ENCODE measurements around the gene CENPVL1.

Gene CENPVL1

DNA sequence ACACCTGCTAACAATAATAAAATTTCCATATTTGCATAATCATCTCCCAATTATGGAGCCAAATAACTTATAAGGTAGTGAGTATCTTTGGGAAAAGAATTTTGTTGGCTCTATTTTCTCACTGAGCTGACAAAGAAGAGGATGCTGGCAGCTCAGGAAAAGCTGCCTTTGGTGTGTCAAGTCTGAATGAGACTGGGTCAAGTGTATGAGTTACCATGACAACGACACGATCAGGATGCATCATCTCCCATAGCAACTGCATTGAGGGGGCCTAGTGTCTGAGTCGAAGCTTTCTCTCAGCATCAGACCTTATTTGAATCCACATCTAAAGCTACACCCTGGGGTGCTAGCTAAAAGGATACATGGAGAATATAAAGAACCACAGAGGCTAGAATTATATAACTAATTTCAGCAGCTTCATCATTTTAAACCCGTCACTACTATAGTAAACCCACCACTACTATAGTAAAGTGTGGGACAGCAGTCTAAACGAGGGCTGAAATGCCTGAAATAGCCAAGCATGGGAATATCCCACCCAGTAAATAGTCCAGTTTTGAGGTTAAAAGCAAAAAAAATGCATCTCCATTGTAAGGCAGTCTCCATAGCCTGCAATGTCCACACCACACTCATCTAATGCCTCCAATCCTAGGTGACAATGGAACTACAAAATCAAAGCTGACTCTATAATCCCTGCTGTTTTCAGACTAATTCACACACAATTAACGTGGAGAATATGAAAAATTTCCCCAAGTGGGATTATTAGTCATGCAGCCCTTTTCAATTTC is 48.9 kb downstream of the CENPVL1 start:
- H3K4me1 Mint-ChIP-seq, result no peaks in the 10 kb centered on the region
- H3K27ac Mint-ChIP-seq, result no peak overlapping the region
- no peaks in the 10 kb centered on the region for H3K9me3 Mint-ChIP-seq
- H3K4me3 Mint-ChIP-seq, result no peak overlapping the region
- TF ChIP-seq, protein P1, sequence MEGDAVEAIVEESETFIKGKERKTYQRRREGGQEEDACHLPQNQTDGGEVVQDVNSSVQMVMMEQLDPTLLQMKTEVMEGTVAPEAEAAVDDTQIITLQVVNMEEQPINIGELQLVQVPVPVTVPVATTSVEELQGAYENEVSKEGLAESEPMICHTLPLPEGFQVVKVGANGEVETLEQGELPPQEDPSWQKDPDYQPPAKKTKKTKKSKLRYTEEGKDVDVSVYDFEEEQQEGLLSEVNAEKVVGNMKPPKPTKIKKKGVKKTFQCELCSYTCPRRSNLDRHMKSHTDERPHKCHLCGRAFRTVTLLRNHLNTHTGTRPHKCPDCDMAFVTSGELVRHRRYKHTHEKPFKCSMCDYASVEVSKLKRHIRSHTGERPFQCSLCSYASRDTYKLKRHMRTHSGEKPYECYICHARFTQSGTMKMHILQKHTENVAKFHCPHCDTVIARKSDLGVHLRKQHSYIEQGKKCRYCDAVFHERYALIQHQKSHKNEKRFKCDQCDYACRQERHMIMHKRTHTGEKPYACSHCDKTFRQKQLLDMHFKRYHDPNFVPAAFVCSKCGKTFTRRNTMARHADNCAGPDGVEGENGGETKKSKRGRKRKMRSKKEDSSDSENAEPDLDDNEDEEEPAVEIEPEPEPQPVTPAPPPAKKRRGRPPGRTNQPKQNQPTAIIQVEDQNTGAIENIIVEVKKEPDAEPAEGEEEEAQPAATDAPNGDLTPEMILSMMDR (IDR thresholded peaks at IDR 0.05; ENCODE audit: unreplicated experiment in 3 of 3), result no peak
- no peaks in the 10 kb centered on the region for H3K36me3 Mint-ChIP-seq (ENCODE audit: low read depth)
- H3K27me3 Mint-ChIP-seq (ENCODE audit: low read depth), result no peaks in the 10 kb centered on the region

DNA sequence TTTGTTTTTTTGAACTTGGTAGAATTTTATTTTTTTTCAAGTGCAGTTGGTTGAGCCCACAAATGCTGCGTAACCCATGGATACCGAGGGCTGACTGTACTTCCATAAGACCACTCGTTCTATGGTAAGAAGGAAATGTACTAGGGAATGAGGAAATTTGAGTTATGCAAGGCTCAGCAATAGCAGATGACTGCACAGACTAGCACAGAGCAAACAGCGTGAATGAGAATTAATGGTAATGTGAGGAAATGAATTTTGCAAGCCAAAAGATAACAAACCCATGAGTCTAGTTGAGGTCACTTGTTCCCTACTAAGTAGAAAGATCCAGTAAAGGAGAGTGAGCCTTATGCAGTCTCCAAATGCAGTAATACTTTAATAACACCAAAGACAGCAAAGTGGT is 50.3 kb downstream of the CENPVL1 start:
- TF ChIP-seq, protein P1 (IDR thresholded peaks at IDR 0.05; ENCODE audit: unreplicated experiment in 3 of 3), result no peak
- peaks cover under 1% of the 10 kb centered on the region for H3K9me3 Mint-ChIP-seq
- no peaks in the 10 kb centered on the region for H3K4me1 Mint-ChIP-seq
- no peaks in the 10 kb centered on the region for H3K36me3 Mint-ChIP-seq (ENCODE audit: low read depth)
- no peak overlapping the region for H3K4me3 Mint-ChIP-seq
- no peaks in the 10 kb centered on the region for H3K27me3 Mint-ChIP-seq (ENCODE audit: low read depth)
- no peak overlapping the region for H3K27ac Mint-ChIP-seq

Data from nephron (organoid).